T1000 (cell line): ENCODE measurements around the gene RAB40C.

ENCODE experiments used
- DNase-seq: peaks from one replicate; lab custom pipeline; 2025; ENCODE audit warnings: mixed read lengths; lab: John Stamatoyannopoulos, UW

RAB40C gene

GRCh38 chr16:668519-669171, 78.8 kb downstream of the RAB40C start:
- no peak for DNase-seq

GRCh38 chr16:669666-670065, 79.8 kb downstream of the RAB40C start:
- no peak for DNase-seq

DNA sequence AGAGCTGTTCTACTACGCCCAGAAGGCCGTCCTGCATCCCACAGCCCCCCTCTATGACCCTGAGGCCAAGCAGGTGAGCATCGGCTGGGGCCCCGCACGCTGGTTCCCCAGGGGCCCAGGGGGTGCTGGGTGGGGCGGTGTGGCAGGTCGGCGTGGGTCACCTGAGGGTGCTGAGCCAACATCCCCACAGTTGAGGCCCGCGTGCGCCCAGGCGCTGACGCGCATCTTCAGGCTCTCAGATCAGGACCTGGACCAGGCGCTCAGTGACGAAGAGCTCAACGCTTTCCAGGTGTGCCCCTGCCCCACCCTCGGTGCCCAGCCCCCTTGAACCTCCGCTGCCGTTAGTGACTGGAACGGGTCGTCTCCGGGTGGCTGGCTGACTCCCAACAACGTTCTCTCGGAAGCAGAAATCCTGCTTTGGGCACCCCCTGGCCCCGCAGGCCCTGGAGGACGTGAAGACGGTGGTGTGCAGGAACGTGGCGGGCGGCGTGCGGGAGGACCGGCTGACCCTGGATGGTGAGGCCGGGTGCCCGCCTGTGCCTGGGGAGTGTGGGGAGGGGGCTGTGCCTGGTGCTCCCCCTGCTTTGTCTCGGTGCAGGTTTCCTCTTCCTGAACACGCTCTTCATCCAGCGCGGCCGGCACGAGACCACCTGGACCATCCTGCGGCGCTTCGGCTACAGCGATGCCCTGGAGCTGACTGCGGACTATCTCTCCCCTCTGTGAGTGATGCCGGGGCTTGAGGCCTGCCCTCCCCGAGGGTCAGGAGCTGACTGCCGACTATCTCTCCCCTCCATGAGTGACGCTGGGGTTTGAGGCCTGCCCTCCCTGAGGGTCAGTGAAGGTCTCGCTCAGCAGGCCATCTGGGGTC, 80.9 kb downstream of the RAB40C start:
- no peak for DNase-seq

DNA sequence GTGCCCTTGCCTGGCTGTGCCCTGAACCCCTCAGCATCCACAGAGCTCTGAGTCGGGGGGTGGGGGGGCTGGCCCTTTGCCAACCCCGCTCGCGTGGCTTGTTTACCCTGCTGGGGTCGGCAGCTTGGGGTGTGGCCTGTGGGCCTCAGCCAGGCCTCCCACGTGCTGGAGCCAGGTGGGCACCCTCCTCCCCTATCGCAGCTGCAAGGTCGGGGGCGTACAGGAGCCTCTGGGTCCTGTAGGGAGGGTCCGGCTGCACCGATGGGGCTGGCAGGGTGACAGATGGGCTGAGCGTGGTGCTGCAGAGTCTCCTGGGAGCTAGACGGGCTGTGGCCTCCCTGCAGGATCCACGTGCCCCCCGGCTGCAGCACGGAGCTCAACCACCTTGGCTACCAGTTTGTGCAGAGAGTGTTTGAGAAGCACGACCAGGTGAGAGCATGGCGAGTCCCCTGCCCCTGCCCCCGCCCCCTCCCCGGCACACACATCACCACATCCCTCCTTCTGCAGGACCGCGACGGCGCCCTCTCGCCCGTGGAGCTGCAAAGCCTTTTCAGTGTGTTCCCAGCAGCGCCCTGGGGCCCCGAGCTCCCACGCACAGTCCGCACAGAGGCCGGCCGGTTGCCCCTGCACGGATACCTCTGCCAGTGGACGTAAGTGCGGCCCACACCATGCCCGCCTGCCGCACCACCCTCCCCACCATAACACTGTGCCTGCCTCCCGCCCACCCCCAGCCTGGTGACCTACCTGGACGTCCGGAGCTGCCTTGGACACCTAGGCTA, 81.7 kb downstream of the RAB40C start:
- no peak for DNase-seq

DNA sequence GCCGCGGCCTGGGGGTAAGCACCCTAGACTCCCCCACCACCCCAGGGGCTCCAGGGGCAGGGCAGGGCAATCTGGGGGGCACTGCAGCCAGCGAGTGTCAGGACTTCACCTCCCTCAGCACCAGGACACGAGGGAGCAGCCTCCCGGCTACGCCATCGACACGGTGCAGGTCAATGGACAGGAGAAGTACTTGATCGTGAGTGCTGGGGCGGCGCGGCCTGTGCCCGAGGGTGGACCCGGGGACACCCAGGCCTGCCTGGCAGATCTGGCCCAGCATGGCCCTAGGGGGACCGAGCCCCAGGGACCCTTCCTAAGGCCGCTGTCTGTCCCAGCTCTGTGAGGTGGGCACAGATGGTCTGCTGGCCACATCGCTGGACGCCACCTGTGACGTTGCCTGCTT, 82.5 kb downstream of the RAB40C start:
- DNase-seq = no peak

GRCh38 chr16:672851-673250, 83.0 kb downstream of the RAB40C start:
- DNase-seq = no peak

DNA sequence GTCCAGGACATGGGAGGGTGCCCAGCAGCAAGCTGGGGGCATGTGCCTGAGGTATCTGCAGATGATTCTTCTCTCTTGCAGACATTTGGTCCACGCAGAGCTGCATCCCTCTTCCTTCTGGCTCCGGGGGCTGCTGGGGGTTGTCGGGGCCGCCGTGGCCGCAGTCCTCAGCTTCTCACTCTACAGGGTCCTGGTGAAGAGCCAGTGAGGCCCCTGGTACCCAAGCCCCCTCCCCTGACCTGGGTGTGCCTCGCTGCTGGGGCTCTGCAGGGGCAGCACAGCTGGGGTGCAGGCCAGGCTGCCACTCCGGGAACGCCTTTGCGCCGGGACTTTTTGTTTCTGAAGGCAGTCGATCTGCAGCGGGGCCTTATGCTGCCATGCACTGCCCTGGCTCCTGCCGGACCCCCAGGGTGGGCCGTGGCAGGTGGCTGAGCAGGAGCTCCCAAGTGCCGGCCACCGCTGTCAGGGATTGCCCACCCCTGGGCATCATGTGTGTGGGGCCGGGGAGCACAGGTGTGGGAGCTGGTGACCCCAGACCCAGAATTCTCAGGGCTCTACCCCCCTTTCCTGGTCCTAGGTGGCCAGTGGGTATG, 83.6 kb downstream of the RAB40C start:
- DNase-seq = no peak

- DNase-seq = no peak
These were observed 84.5 kb downstream of the RAB40C start for GRCh38 chr16:674214-674881.

DNA sequence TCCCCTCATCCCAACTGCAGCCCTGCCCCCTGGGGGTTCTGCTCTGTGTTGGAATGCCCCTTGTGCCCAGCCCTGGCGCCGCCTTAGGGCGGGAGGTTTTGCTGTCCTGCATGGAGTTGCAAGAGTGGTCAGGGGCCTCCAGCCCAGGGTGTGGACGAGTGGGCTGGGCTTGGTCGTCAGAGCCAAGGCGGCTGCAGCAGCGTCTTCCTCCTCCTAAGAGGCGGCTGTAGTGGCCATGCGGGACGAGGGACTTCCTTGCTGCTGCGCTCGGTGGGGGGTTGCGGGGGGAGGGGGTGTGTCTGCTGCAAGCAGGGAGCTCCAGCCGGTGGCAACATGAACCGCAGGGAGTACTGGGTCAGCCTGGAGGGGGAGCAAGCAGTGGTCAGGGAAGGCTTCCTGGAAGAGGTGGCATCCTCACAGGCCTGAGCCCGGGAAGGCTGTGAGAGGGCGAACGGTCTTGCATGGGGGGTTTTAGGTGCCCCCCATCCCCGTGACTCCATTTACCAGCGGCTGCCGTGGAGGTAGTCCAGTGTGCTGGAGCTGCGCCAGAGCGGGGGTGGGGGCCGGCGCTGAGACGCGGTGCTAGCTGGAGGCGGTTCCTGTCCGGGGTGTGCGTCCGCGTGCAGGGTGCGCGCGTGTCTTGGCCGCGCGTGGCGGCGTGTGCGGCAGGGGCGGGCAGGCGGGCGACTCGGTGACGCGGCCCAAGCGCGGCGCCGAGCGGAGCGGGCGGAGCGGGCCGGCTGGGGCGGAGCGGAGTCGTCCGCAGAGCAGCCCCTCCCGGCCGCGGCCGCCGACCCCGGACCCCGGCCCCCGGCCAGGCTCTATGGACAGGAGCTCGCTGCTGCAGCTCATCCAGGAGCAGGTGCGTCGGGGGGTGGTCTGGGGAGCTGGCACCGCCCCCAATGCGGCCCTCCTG, 85.4 kb downstream of the RAB40C start, which contains the start of gene RHBDL1:
Gene RHBDL1 (plus strand): TSS at position 704 of the 916 bp plus-strand sequence. CDS start 120 bp downstream, at position 824.
- no peak for DNase-seq

DNA sequence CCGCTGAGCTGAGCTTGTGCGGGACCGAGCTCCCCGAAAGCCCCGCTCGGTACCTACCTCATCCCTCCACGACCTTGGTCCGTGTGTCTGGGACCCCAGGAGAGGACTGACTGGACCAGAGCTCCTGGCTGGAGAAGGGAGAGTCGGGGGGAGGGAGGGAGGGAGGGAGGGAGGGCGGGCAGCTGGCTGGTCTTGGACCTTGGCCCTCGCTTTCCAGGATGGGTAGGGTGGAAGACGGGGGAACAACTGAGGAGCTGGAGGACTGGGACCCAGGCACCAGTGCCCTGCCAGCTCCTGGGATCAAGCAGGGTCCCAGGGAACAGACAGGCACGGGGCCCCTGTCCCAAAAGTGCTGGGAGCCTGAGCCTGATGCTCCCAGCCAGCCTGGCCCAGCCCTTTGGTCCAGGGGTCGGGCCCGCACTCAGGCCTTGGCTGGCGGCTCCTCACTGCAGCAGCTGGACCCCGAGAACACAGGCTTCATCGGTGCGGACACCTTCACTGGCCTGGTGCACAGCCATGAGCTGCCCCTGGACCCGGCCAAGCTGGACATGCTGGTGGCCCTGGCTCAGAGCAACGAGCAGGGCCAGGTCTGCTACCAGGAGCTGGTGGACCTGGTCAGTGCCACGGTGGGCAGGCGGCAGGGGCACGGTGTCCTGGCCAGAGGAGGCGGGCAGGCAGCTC, 86.2 kb downstream of the RAB40C start:
- no peak for DNase-seq

DNA sequence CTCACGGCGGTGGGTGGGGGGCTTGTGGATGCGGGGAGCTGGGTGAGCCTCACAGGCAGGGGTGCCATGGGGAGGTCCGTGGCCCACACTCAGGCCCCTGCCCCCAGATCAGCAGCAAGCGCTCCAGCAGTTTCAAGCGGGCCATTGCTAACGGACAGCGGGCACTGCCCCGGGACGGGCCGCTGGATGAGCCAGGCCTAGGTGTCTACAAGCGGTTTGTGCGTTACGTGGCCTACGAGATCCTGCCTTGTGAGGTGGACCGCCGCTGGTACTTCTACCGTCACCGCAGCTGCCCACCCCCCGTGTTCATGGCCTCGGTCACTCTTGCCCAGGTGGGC, 86.7 kb downstream of the RAB40C start:
- no peak for DNase-seq

DNA sequence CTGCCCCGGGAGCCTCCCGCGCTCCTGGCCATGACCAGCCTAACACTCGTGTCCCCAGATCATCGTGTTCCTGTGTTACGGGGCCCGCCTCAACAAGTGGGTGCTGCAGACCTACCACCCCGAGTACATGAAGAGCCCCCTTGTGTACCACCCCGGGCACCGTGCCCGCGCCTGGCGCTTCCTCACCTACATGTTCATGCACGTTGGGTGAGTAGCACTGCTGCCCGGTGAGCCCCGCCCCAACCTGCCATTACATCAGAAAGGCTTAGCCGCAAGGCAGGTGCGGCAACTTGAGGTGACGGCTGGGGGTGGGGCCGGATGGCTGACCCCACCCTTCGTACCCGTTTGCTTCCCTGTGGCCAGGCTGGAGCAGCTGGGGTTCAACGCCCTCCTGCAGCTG, 87.0 kb downstream of the RAB40C start:
- DNase-seq = no peak

DNA sequence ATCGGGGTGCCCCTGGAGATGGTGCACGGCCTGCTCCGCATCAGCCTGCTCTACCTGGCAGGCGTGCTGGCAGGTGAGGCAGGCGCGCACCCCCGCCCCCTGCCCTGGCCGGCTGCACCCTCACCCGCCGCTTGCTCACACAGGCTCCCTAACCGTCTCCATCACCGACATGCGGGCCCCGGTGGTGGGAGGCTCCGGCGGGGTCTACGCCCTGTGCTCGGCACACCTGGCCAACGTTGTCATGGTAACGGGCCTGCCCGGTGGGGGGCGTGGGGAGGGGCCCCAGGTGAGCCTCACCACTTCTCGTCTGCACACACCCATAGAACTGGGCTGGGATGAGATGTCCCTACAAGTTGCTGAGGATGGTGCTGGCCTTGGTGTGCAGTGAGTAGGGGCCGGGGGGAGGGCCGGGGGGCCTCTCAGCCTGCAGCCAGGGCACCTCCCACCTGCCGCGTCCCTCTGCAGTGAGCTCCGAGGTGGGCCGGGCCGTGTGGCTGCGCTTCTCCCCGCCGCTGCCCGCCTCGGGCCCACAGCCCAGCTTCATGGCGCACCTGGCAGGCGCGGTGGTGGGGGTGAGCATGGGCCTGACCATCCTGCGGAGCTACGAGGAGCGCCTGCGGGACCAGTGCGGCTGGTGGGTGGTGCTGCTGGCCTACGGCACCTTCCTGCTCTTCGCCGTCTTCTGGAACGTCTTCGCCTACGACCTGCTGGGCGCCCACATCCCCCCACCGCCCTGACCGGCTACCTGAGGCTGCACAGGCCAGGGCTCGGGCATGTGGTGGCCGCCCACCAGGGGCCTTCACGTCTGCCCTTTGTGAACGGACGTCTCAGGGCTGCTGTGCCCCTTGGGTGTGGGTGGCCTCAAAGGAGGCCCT, 87.7 kb downstream of the RAB40C start:
- no peak for DNase-seq

GRCh38 chr16:678209-678857, 88.5 kb downstream of the RAB40C start:
- DNase-seq = no peak
